NCI-H460 (cell line): ENCODE results near the gene HADHA. TPM values are rescaled to one million over a fixed set of nuclear protein-coding genes. Genes with fewer than 3 reads are reported as not detected.
"Not testable (repeated sequence)": the region's sequence is repeated elsewhere in the genome, so short reads cannot be mapped to it uniquely, and the experiment has no call there.

Experiments
- DNase-seq: peaks from one replicate; pipeline ENCODE4 v3.0.0-alpha.2; 2016; ENCODE audit warnings: low read depth; ENCODE audit errors: extremely low read depth
- total RNA-seq: library from RNA; depleted of rRNA; stranded (reverse); fragments of >200 nt; shearing (Covaris generic); gene quantifications from 2 replicates; pipeline ENCODE4 v1.2.3, GENCODE V29; 2014

The HADHA gene
- total RNA-seq, 1 experiment from 2014 or later = 160 TPM

DNA sequence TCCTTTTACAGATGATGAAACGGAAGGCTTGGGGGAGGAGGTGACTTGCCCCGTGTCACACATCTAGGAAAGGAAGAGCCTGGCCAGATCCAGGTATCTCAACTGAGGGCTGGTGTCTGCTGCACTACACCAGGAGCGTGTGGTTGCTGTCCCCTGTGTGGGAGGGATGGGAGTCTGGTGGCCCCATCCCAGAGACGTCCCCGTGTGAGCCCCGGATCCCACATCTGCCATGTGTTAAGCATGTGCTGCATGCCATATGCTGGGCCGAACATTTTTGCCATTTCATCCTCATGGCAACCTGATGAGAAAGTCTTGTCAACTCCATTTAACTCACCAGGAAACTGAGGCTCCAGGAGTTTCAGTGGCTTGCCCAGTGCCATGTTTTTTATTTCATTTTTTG is 67.3 kb downstream of the HADHA start:
- no peak for DNase-seq

DNA sequence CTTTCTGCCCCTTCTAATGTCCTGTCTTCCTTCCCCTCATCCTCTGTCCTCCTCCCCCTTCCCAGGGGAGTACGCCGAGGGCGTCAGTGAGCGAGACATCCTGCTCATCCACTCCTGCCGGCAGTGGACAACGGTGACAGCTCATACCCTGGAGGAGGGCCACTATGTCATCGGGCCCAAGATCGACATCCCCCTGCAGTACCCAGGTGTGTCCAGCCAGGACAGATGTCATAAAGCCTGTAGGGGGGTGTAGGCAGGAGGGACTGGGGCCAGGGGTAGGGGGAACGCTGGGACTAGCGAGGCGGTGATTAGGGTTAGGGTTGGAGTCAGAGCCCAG is 68.2 kb downstream of the HADHA start:
- no peak for DNase-seq

DNA sequence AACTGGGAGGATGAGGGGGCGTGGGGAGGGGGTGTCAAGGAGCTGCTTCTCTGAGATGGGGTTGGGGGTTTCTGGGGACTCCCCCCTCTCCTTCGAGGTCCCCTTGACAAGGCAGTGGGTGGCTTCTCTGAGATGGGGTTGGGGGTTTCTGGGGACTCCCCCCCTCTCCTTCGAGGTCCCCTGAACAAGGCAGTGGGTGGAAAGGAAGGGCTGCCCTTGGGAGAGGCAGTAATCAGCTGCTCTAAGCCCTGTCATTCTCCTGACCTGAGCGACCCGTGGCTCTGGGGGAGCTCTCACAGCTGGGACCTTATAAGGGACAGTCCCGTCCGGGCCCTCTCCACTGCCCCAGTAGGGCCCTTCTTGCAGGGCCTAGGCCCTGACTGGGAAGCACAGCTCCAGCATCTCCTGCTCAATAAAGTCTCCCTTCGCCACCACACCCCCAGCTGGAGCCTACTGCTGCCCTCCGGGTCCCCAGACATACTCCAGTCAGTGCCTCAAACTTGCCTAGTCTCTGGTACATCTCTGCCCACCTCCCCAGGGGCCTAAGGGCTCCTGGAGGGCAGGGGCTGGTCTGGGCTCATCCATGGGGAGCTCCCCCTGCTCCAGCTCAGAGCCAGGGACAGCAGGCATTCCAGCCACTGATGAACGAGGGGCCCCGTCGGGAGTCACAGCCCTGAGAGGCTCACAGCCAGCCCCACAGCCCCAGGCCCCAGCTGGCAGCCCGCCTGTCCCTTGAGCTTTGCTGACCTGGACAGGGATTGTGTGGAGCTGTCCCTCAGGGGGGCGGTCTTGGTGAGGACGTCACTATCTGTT is 68.8 kb downstream of the HADHA start:
- no peak for DNase-seq

DNA sequence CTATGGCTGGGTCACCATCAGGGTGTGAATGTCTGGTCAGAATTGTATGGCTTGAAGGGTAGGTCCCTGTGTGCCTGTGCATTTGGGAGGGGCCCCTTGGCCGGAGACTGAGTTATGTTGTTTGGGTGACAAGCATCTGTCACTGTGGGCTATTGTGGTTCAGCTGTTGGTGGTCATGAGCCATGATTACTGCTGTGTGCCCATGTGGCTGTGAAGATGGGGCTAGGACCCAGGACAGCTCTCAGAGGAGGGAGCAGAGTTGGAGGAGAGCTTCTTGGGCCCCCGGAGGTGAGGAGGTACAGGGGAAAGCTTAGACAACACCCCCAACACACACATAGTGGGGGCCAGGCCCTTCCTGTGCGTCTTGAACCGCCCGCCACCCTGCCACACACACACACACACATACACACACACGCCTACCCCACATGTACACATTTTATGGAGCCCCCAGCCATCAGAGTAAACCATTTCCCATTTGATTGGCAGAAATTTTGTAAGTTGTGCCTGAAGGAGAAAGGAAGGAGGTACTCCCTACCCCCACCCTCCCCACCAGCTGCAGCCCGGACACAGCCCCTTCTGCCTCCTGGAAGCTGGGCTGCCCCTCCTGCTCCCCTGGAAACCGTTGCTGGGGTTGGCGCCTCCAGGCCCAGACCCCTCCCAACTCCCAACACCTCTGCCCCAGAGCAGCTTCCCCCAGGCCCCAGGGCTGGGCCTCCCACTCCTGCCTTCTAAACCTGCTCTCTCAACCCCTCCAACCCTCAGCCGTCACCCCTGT is 69.6 kb downstream of the HADHA start:
- no peak for DNase-seq

DNA sequence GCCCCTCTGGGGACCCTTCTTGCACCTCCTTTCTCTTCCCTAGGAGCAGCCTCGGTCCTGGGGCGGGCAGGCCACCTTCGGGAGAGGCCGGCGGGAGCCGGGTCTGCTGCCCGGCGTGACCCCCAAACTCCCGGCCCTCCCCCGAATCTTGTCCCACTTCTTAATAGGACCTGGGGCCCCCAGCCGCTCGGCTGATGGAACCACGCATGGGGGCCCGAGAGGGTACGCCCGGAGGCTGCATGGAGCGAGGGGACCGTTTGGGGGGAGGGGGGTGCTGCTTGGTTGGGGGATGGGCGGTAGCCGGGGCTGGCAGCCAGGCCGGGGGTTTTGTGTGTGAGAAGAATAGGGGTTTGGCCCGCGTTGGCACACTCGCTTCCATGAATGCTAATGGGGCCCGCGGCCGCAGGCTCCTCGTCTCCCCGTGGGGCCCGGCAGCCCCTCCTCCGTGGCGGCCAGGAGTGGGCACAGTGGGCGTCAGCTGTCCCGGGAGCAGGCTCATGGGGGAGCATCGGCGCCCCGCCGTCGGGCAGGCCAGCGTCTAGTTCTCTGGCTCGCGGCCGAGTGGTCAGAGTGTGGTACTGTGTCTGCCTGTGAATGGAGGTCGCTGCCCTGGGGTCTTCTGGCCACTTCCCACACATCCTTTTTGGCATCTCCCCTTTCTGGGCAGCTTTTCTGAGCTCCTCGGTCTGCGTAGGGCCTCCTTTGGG is 70.5 kb downstream of the HADHA start:
- DNase-seq = no peak

DNA sequence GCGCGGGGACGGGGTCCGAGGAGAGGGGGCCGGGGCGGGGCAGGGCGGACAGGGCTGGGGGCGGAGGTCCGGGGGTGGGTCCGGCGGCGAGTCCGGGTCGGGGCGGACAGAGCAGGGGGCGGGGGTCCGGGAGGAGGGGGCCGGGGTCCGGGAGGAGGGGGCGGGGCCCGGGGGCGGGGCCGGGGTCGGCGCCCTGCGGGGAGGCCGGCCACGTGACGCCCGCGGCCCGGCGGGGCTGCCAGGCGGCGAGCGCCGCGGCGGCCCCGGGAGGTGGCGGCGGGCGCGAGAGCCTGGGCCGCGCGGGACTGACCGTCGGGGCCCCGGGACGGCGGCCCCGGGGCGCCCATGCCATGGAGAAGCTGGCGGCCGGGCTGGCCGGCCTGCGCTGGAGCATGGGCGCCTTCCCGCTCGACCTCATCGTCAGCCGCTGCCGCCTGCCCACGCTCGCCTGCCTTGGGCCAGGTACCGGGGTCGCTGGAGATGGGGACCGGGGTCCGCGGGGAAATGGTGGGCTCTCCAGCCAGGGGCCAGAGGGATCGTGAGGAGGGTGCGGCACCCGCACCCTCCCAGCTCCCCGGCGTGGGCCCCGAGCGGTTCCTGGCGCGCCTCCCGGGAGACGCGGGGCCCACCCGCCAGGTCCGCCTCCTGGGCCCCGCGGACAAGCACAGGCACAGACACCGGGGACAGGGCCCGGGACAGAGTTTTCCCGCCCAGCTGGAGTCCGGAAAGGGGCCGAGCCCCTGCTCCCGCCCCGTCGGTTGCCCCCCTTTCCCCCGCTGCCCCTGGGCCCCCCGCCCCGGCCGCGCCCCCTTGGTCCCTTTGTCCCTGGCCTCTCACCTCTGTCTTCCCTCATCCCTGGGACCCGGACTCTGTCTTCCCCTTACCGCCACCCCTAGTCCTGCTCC is 71.3 kb downstream of the HADHA start, which contains the start of gene GAREM2:
Gene GAREM2 (plus strand): TSS at position 218 of the 905 bp plus-strand sequence. CDS start 133 bp downstream, at position 351.
- no peak for DNase-seq

DNA sequence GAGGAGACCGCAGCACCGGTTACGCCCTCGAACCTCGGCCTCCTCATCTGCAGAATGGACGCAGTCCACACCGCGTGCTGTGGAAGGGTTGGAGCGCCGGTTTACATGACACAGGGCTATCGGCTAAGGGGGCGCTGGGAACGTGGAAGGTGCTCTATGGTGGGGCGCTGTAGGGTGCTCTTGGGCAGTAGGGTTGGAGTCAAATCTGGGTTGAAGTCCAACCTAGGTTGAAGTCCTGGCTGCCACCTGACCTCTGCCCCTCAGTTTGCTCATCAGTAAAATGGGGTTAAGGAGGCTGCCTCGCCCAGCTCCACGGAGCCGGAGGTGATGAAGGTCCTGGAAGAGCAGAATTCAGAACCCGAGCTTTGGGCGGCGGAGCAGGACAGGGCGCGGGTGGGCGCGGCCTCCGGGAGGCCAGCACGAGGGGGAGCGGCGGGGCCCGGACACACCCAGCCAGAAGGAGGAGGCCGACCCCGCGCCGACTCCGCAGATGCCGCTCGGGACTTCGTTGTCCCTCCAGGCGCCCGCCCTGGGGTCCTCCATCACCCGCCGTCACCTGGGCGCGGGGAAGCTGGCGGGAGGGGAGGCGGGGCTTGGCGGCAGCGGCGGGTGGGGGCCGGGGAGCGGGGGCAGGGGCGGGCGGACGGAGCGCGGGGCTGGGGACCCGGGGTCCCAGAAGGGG is 72.1 kb downstream of the HADHA start:
- no peak for DNase-seq

DNA sequence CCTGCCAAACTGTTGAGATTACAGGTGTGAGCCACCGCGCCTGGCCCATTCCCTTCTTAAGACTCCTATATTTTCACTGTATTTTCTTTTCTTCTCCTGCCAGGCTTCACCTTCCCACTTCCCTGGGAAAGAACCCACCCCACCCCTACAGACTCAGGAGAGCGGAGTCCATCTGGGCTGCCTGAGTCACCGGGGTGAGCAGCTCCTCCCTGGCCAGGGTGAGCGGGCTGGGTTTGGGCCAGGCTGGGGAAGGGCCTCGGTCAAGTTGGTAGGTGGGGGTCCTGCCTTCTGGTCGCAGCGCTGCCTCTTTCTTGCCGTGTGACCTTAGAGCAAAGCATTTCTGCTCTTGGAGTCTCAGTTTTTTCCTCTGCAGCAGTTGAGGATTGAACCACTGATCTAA is 73.6 kb downstream of the HADHA start:
- no peak for DNase-seq

DNA sequence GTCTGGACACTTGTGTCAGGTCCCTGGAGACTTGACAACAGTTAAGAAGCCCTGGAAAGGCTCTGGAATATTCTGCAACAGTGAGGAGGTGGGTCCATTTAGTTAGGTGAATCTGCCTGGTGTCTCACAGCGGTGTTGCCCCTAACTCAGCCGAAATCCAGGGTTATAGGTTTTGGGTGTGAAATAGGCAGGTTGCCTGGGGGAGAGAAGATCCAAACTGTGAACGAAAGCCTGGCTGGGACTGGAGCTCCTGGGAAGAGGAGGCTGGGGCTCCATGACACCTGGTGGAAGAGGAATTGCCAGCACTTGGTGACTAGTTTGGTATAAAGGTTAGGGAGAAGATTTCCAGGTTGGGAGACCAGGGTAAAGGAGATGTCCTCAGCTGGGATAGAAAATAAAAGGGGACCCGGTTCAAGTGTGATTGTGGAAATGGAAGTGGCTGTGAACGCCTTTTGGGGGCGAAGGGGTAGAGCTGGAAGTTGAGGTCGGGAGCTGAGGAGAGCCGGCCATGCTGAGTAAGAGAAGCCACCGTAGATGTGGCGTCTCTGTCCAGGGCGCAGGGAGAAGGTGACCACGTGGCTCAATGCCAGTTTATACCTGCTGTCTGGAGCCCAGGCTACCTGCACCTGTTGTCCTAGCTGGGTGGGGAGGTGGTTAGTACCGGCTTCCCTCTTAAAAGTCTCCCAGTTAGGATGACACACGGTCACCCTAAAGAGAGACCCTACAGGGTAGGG is 74.6 kb downstream of the HADHA start:
- DNase-seq = no peak

DNA sequence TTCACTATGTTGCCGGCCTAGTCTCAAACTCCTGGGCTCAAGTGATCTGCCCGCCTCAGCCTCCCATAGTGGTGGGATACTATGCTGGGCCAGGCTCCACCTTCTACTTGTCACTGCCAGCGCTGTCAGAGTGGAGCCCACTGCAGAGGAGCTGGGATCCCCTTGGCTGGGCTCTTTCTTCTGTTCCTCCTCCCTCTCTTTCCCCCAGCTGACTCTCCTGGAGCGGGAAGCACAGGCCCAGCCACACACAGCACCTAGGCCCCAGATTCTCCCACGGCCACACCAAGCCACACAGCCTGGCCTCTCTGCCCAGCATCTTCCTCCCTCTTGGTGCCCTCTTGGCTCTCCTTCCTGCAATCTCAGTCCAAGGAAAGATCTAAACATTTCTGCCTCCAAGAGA is 75.2 kb downstream of the HADHA start:
- no peak for DNase-seq

DNA sequence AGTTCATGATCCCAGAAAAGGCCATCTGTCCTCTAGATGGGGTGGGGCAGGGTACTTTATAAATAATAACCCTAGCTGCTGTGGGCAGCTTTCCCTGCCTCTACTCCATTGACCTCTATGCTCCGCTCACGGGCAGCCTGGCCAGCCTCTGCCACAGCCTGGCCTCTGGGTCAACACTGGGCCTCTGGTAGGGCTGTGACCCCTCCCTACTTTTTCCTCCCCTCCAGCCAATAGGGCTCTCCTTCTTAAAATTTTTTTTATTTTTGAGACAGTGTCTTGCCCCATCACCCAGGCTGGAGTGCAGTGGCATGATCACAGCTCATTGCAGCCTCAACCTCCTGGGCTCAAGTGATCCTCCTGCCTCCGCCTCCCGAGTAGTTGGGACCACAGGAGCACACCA is 75.6 kb downstream of the HADHA start:
- no peak for DNase-seq

DNA sequence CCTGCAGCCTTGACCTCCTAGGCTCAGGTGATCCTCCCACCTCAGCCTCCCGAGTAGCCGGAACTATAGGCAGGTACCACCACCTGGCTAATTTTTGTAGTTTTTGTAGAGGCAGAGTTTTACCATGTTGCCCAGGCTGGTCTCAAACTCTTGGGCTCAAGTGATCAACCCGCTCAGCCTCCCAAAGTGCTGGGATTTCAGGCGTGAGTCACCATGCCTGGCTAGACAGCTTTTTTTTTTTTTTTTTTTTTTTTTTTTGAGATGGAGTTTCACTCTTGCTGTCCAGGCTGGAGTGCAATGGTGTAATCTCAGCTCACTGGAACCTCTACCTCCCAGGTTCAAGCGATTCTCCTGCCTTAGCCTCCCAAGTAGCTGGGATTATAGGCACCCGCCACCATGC is 77.9 kb downstream of the HADHA start:
- DNase-seq = not testable (repeated sequence)

DNA sequence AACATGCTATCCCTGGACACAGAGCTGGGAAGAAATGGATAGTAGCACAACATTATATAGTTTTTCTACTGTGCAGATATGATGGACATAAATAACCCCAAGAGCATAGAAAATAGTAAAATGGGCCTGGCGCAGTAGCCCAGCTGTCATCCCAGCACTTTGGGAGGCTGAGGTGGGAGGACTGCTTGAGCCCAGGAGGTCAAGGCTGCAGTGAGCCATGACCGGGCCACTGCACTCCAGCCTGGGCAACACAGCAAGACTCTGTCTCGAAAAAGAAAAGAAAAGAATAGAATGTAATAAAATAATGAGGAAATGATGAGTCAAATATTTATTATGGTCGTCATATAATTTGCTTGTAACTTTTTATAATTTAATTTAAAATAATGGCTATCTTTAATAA is 79.0 kb downstream of the HADHA start:
- DNase-seq = no peak

DNA sequence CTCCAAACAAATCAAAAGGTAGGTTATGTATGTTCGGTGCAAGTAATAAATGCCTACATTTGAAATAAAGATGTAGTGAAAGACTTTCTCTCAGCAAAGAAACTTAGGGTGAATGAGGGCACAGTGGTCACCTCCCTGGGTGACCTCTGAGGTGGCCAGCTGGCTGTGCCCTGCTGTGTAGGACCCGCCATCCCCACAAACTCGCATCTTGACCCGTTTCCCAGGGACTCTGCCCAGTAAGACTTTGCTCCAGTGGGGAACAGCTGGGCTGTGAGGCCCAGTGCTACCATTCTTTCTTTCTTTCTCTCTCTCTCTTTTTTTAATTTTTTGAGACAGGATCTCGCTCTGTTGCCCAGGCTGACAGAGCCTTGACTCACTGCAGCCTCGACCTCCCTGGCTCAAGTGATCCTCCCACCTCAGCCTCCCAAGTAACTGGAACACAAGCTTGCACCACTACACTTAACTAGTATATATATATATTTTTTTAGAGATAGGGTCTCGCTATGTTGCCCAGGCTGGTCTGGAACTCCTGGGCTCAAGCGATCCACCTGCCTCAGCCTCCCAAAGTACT is 79.7 kb downstream of the HADHA start:
- DNase-seq = no peak

DNA sequence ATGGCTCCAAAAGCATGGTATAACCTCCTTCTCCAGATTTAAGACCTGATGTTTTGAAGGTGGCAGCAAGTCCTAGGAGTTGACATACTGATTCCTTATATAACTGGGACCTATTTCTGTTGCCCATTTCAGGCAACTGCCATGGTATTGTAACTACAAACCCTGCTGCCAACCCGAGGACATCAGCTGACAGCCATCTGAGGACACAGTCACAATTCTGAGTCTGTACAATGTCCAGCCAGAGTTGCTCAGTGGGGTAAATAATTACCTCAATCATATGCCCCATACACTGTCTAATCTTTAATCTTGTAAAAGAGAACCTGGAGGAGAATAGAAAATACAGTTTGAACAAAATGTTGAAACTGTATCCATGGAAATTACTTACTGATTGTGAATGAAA is 80.2 kb downstream of the HADHA start:
- DNase-seq = no peak

DNA sequence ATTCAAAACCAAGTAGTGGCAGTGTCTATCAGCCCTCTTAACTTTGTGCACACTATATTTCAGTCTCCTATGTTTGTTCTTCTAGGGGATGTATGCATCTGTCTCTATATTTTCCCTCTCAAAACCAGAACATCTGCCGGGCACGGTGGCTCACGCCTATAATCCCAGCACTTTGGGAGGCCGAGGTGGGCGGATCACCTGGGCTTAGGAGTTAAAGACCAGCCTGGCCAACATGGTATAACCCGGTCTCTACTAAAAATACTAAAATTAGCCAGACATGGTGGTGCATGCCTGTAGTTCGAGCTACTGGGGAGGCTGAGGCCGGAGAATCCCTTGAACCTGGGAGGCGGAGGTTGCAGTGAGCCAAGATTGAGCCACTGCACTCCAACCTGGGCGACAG is 81.5 kb downstream of the HADHA start:
- DNase-seq = no peak

DNA sequence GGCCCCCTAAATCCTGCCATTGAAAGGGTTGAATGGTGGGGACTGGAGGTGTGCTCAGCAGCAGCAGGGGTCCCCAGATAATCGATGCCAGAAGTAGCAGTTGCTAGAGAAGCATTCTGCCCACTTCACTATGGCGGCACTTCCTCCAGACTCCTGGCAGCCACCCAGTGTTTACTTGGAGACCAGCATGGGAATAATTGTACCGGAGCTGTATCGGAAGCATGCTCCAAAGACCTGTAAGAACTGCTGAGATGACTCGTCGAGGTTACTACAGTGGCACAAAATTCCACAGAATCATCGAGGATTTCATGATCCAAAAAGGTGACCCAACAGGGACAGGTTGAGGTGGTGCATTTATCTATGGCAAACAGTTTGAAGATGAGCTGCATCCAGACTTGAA is 82.5 kb downstream of the HADHA start:
- no peak for DNase-seq

DNA sequence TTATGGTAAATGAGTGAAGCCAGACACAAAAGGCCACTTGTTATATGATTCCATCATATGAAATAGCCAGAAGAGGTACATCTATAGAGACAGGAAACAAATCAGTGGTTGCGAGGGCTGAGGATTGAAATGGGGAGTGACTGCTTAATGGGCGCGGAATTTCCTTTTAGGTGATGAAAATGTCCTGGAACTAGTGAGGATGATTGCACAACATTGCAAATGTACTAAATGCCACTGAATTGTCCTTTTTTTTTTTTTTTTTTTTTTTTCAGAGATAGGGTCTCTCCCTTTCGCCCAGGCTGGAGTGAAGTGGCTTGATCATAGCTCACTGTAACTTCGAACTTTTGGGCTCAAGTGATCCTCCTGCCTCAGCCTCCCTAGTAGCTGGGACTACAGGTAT is 86.9 kb downstream of the HADHA start:
- DNase-seq = no peak

DNA sequence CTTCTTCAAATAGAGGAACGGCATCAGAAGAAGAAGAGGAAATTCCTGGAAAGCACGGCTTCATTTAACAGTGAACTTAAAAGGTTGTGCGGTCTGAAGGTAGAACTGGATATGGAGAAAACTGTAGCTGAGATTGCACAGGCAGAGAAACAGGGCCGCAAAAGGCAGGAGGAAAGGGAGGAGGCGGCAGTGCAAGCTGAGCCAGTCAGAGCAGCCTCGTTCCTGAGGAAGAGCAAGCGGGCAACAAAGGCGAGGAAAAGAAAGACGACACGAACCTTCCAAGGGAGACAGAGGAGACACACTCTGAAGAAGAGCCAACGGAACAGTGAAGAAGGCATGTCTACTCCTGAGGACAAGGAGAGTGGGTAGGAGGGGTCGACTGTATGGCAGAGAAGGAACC is 94.2 kb downstream of the HADHA start:
- DNase-seq = no peak
